Tibial nerve (tissue), 3 donors: ENCODE measurements around the gene ACTN1.

Source experiments
- POLR2A ChIP-seq, 2 donors: fragments of 450-650 bp; IDR thresholded peaks; one replicate each; pipeline ENCODE4 v1.6.1; 2017; ENCODE audit warnings: antibody characterized with exemption in 2 of 2, mild to moderate bottlenecking in 2 of 2, moderate library complexity in 2 of 2
- TF ChIP-seq, protein P1 (sequence below), 5 experiments: fragments of 200-600 bp in 3 of 5; fragments of 450-650 bp in 2 of 5; sonication (generic) in 3 of 5; IDR thresholded peaks; one replicate each; pipeline ENCODE4 v1.5.1; 2016 to 2019; ENCODE audit warnings: antibody characterized with exemption in 5 of 5, mild to moderate bottlenecking in 3 of 5, moderate library complexity in 2 of 5

DNA sequence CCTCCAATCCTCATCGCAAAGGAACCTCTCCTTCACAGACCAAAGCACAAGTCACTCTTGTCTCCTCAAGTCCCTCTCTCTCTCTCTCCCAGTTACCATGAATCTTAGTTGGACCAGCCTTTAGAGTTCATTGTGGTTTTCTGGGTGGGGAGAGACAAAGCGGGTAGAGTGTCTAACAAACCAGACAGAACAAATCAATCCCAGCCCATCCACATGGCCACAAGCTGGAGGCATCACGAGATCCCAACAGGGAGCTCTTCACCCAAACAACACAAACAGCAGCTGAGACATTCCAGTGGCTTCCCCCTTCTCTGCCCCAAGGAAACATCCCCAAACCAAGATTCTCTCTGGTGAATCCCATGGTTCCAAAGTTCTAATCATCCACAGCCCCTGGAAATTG is 22.4 kb downstream of the ACTN1 start:
- TF ChIP-seq, protein P1, sequence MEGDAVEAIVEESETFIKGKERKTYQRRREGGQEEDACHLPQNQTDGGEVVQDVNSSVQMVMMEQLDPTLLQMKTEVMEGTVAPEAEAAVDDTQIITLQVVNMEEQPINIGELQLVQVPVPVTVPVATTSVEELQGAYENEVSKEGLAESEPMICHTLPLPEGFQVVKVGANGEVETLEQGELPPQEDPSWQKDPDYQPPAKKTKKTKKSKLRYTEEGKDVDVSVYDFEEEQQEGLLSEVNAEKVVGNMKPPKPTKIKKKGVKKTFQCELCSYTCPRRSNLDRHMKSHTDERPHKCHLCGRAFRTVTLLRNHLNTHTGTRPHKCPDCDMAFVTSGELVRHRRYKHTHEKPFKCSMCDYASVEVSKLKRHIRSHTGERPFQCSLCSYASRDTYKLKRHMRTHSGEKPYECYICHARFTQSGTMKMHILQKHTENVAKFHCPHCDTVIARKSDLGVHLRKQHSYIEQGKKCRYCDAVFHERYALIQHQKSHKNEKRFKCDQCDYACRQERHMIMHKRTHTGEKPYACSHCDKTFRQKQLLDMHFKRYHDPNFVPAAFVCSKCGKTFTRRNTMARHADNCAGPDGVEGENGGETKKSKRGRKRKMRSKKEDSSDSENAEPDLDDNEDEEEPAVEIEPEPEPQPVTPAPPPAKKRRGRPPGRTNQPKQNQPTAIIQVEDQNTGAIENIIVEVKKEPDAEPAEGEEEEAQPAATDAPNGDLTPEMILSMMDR (IDR thresholded peaks at IDR 0.05): no peak
- TF ChIP-seq POLR2A (IDR thresholded peaks at IDR 0.05): no peak
